Esophagus (tissue), 2 donors: Measurements from ENCODE around the gene GPR39. TPM values are rescaled to one million over a fixed set of nuclear protein-coding genes. Genes with fewer than 3 reads are reported as not detected.

Experiments used
- H3K27ac ChIP-seq, 2 donors: one replicate each; pipeline ENCODE4 v1.5.1; 2013; ENCODE audit warnings: low read depth in 2 of 2, mild to moderate bottlenecking in 2 of 2, inconsistent platforms in 1 of 2, low read length in 1 of 2, moderate library complexity in 1 of 2
- H3K27me3 ChIP-seq, 2 donors: one replicate each; pipeline ENCODE4 v1.6.1; 2013; ENCODE audit warnings: low read length in 2 of 2, control low read depth in 1 of 2, mild to moderate bottlenecking in 1 of 2; ENCODE audit not compliant: insufficient read depth in 2 of 2, control insufficient read depth in 1 of 2
- H3K36me3 ChIP-seq, 2 donors: one replicate each; pipeline ENCODE4 v1.6.1; 2013; ENCODE audit warnings: low read length in 1 of 2; ENCODE audit not compliant: control insufficient read depth in 2 of 2, insufficient read depth in 2 of 2
- H3K4me1 ChIP-seq, 2 donors: one replicate each; pipeline ENCODE4 v1.6.1; 2013; ENCODE audit warnings: low read length in 1 of 2; ENCODE audit not compliant: control insufficient read depth in 2 of 2, insufficient read depth in 2 of 2
- H3K4me3 ChIP-seq, 2 donors: one replicate each; pipeline ENCODE4 v1.5.1; 2013; ENCODE audit warnings: low read length in 2 of 2, mild to moderate bottlenecking in 2 of 2, low read depth in 1 of 2, moderate library complexity in 1 of 2
- H3K9me3 ChIP-seq, 2 donors: one replicate each; pipeline ENCODE4 v1.6.1; 2013; ENCODE audit warnings: mild to moderate bottlenecking in 2 of 2, low read depth in 1 of 2, low read length in 1 of 2, moderate library complexity in 1 of 2; ENCODE audit not compliant: control insufficient read depth in 2 of 2, insufficient read depth in 1 of 2
- WGBS, 2 donors: extraction: QIAGEN DNeasy Blood & Tissue Kit; methylation state at CpG; one replicate each; pipeline ENCODE4 v1.1.7; 2013; 5-methylcytosine and 5-hydroxymethylcytosine counted together
- polyA plus RNA-seq, 2 donors: library from polyadenylated mRNA; stranded (reverse); fragments of 200-250 nt; gene quantifications; one replicate each; pipeline ENCODE4 v1.2.3, GENCODE V29; 2013
- donor health status: healthy with polysubstance abuse.
- donor health status: Bipolar disorder and iron deficiency.

The GPR39 gene
- polyA plus RNA-seq, 2 donors: 0.65 to 0.93 TPM

GRCh38 chr2:132437852-132438669, 21.5 kb downstream of the GPR39 start:
- Histone ChIP-seq H3K27ac (no peak overlapping the region), H3K27me3 (no peaks in the 10 kb centered on the region), H3K36me3 (no peaks in the 10 kb centered on the region), H3K9me3 (no peaks in the 10 kb centered on the region), H3K4me3 (no peak overlapping the region), H3K4me1 (no peaks in the 10 kb centered on the region)
- WGBS, 2 donors: 76 to 91% methylated on average over 5 of the region's 5 CpGs

GRCh38 chr2:132438691-132439090, 22.1 kb downstream of the GPR39 start:
- H3K36me3 ChIP-seq: no peaks in the 10 kb centered on the region
- WGBS, 2 donors: 26 to 41% methylated on average over 4 of the region's 4 CpGs
- no peaks in the 10 kb centered on the region for H3K27me3 ChIP-seq
- H3K27ac ChIP-seq: no peak overlapping the region
- no peak overlapping the region for H3K4me3 ChIP-seq
- H3K9me3 ChIP-seq: no peaks in the 10 kb centered on the region
- no peaks in the 10 kb centered on the region for H3K4me1 ChIP-seq

- Histone ChIP-seq H3K36me3 (no peaks in the 10 kb centered on the region), H3K27ac (no peak overlapping the region), H3K9me3 (no peaks in the 10 kb centered on the region), H3K4me1 (no peaks in the 10 kb centered on the region), H3K27me3 (no peaks in the 10 kb centered on the region), H3K4me3 (no peak overlapping the region)
- 71 to 77% methylated on average over 6 of the region's 6 CpGs for WGBS, 2 donors
Observed at GRCh38 chr2:132439703-132440398, 23.2 kb downstream of the GPR39 start.

GRCh38 chr2:132441051-132441450, 24.4 kb downstream of the GPR39 start:
- Histone ChIP-seq H3K27me3 (no peaks in the 10 kb centered on the region), H3K36me3 (no peaks in the 10 kb centered on the region)
- 82 to 90% methylated on average over 1 of the region's 1 CpG for WGBS, 2 donors

GRCh38 chr2:132442278-132442677, 25.7 kb downstream of the GPR39 start:
- Histone ChIP-seq H3K4me1 (no peaks in the 10 kb centered on the region), H3K4me3 (no peak overlapping the region), H3K9me3 (no peaks in the 10 kb centered on the region), H3K27ac (no peak overlapping the region), H3K36me3 (no peaks in the 10 kb centered on the region), H3K27me3 (no peaks in the 10 kb centered on the region)
- 79 to 86% methylated on average over 7 of the region's 7 CpGs for WGBS, 2 donors

More at GRCh38 chr2:132441051-132441450, 24.4 kb downstream of the GPR39 start:
- no peak overlapping the region for H3K27ac ChIP-seq
- no peaks in the 10 kb centered on the region for H3K4me1 ChIP-seq
- no peaks in the 10 kb centered on the region for H3K9me3 ChIP-seq
- no peak overlapping the region for H3K4me3 ChIP-seq

GRCh38 chr2:132443106-132443505, 26.5 kb downstream of the GPR39 start:
- H3K27me3 ChIP-seq: no peaks in the 10 kb centered on the region
- H3K9me3 ChIP-seq: no peaks in the 10 kb centered on the region
- 94% methylated on average over 4 of the region's 4 CpGs for WGBS, 2 donors
- H3K4me3 ChIP-seq: no peak overlapping the region
- no peaks in the 10 kb centered on the region for H3K36me3 ChIP-seq
- H3K4me1 ChIP-seq: no peaks in the 10 kb centered on the region
- no peak overlapping the region for H3K27ac ChIP-seq

GRCh38 chr2:132446444-132446843, 29.8 kb downstream of the GPR39 start:
- 71 to 77% methylated on average over 2 of the region's 2 CpGs for WGBS, 2 donors
- H3K27me3 ChIP-seq: no peaks in the 10 kb centered on the region
- H3K4me1 ChIP-seq: peaks cover 0 to 2% of the 10 kb centered on the region in 2 donors
- H3K9me3 ChIP-seq: no peaks in the 10 kb centered on the region
- no peaks in the 10 kb centered on the region for H3K36me3 ChIP-seq
- H3K27ac ChIP-seq: no peak overlapping the region
- H3K4me3 ChIP-seq: no peak overlapping the region

- no peaks in the 10 kb centered on the region for H3K9me3 ChIP-seq
- peaks cover 0 to 2% of the 10 kb centered on the region in 2 donors for H3K4me1 ChIP-seq
- no peak overlapping the region for H3K27ac ChIP-seq
- H3K4me3 ChIP-seq: no peak overlapping the region
- H3K36me3 ChIP-seq: no peaks in the 10 kb centered on the region
- WGBS, 2 donors: 26 to 36% methylated on average over 6 of the region's 6 CpGs
- H3K27me3 ChIP-seq: no peaks in the 10 kb centered on the region
Observed at GRCh38 chr2:132448331-132448730, 31.7 kb downstream of the GPR39 start.

GRCh38 chr2:132448771-132449170, 32.2 kb downstream of the GPR39 start:
- no peaks in the 10 kb centered on the region for H3K36me3 ChIP-seq
- H3K4me3 ChIP-seq: no peak overlapping the region
- H3K9me3 ChIP-seq: no peaks in the 10 kb centered on the region
- H3K27me3 ChIP-seq: no peaks in the 10 kb centered on the region
- 84 to 85% methylated on average over 4 of the region's 4 CpGs for WGBS, 2 donors
- H3K4me1 ChIP-seq: peaks cover 0 to 2% of the 10 kb centered on the region in 2 donors
- H3K27ac ChIP-seq: no peak overlapping the region
